NCI-H2227 (cell line): ENCODE results near the gene TRIM2.

ENCODE experiments used
- DNase-seq: peaks from one replicate; lab custom pipeline; 2025; ENCODE audit not compliant: unreplicated experiment; lab: John Stamatoyannopoulos, UW

TRIM2 gene

DNA sequence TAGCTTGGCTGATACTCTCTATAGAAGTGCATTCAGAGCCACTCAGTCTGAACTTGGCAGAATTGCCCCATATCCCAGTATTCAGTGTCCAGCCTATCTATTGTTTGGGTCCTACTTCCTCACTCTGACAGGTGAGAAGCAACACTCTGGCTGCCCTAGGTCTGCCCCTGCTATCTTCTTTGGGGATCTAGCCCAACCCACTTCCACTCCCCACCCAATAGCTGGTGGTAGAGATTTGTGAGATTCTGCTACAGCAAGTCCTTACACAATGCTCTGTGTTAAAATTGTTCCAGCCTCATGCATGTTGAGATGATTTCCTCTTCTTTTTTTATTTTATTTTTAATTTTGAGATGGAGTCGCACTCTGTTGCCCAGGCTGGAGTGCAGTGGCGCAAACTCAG, 67.6 kb downstream of the TRIM2 start:
- no peak for DNase-seq

DNA sequence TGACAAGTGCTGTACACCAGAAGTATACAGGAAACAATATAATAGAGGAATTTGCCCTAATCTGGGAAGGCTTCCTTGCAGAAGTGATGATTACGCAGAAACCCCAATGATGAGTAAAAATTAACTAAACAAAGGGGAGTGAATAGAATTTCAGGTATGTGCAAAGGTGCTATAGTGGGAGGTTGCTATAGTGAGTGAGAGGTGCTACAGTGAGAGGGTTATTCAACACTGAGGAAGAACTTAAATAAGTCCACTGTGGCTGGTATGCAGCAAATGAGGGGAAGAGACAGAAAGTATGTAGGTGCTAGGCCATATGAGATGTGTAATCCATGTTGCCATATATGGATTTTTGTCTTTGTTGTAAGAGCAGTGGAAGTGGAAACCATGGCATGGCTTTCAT, 69.5 kb downstream of the TRIM2 start:
- no peak for DNase-seq

DNA sequence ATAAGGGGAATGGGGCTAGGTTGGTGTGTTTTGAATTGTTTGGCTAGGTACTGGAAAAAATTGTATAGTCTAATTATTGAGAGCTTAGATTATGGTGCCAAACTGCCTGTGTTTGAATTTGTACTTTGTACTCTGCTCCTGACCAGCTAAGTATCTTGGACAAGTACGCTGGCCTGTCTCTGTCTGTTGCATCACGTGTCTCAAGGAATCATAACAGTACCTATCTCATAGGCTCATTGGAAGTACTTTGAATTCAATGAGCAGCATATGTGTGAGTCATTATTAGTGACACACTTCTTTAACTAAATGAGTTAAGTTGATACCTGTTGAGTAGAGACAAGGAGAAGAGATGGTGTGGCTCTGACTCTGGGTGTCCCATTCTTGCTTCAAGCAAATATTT, 70.7 kb downstream of the TRIM2 start:
- no peak for DNase-seq

DNA sequence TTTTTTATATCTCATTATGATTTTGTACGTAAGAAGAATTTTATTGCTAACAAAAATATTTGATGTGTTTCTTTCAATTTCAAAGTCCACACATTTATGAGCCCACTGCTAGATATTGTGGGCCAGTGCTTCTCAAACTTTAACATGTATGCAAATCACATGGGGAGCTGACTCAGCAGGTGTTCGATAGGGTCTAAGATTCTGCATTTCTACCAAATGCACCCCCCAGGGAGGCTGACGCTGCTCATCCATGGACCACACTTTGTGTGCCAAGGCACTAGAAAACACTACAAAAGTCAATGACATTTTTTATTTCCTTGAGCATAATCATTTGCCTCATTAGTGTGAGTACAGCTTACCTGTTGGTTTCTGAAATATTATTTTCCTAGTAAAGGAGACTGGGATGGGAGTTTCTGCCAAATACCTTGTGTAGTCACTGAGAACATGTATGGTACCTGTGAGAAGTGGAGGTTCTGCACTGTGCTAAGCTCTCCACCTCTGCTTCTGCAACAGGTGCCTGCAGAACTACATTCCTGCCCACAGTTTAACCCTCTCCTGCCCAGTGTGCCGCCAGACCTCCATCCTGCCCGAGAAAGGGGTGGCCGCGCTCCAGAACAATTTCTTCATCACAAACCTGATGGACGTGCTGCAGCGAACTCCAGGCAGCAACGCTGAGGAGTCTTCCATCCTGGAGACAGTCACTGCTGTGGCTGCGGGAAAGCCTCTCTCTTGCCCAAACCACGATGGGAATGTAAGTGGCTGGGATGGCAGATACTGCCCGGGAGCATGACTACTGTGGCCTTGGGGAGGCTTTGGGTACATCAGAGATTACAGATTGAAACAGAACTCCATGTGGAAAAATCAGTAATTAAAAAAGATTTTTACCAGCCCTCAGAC, 71.4 kb downstream of the TRIM2 start:
- DNase-seq: no peak

DNA sequence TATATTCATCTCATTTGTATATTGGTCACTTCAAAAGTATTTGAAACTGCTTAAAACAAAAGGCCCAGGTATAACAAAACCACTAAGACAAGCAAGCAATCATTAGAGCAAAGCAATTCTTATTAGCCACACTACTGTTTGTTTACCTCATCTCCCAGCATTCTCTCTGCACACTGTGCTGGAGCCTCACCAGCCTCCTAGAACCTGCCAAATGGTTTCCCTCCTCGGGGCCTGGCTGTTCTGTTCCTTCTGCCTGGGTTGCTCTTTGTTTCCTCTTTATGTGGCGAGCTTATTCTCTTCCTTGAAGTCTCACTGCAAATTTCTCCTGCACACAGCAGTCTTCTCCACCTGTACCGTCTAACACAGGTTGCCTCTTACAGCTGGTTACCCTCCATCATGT, 72.7 kb downstream of the TRIM2 start:
- DNase-seq: no peak

DNA sequence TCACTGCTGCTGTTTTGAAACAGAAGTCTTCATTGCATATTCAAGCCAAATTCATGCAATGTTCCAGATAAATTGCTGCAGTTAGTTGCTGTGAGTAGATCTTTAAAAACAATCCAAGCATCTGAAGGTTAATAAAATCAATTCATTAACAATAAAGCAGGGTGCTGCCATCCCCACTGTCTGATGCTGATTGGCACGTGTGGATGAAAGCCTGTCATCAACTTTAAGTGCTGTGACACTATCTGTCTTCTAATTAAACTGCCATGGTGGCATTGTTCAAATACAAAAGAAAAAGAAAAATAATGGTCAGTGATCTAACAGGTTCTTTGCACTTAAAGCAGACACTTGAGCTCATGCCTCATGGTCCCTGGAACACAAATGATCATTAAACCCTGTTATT, 77.2 kb downstream of the TRIM2 start:
- DNase-seq: peak; percentile 26

- DNase-seq: peak; percentile 26
Observed at GRCh38 chr4:153282023-153282422, 77.8 kb downstream of the TRIM2 start.

GRCh38 chr4:153283260-153283659, 79.0 kb downstream of the TRIM2 start:
- DNase-seq: no peak

- DNase-seq: no peak
Observed at GRCh38 chr4:153290134-153290533, 85.9 kb downstream of the TRIM2 start.

DNA sequence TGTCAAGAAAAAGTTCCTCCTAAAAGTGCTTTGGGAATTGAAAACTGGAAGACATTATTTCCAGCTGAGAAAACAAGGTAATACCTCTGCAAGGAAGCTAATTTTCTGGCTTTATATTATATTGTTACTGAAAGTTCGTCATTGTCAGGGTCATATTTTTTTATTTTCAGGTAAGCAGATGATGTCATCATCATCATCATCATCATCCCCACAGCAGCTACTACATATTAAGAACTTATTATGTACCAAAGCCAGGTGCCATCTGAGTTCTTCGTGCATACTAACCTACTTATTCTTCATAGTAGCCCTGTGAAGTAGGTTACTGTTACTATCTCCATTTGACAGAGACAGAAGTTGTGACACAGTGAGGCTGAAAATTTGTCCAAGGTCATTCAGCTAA, 87.3 kb downstream of the TRIM2 start:
- no peak for DNase-seq

GRCh38 chr4:153292897-153293741, 88.9 kb downstream of the TRIM2 start:
- DNase-seq: no peak

GRCh38 chr4:153293742-153294057, 89.5 kb downstream of the TRIM2 start:
- DNase-seq: no peak

- no peak for DNase-seq
Observed at GRCh38 chr4:153294631-153295030, 90.4 kb downstream of the TRIM2 start.

- no peak for DNase-seq
Observed at GRCh38 chr4:153295131-153295755, 91.0 kb downstream of the TRIM2 start.

DNA sequence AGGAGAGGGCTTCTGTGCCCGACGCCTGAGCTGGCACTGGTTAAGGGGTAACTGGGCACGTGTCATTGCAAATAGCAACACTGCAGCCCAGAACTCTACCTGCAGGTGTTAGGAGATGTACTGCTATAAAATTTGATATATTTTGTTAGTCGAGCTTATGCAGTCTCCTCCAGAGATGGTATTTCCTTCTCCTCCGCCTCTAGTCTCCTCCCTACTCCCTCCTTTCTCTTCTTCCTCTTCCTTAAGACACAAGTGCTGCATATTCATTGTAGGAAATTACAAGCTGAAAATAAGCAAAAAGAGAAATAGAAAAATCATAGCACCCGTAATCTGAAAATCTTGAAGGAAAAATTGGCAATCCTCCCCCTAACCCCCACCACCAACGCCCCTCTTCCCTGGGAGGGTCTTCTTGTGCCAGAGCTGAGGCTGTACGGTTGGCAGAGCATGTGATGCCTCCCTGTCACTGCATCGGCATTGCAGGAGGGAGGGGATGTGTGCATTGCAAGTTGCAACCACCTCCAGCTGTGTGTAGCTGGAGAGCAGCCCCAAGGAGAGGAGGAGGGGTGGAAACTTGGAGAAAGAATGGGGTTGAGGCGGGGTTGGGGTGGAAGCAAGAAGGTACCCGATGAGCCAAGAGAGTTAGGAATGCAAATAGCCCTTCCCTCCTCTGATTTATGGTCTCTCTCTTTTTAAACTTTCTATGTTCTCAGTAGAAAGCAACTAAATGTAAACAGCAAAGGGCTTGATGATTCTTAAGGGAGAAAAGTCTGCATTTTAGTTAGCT, 92.0 kb downstream of the TRIM2 start:
- DNase-seq: no peak

DNA sequence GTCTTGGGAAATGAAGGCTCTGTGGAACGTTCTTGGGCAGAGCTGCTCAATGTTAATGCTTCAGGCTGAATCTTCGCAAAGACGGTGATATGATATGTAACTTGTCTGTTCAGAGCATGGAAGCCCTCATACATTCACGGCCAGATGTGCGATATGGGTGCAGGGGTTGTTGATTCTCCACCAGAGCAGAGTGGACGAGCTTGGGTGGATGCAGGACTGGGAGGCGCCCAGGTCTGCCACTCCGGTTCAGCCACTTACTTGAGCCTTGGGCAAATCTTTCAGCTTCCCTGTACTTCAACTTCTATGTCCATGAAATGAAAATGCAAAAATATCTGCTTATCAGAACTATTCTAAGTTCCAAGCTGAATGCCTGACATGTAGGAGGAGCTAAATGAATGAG, 92.9 kb downstream of the TRIM2 start:
- DNase-seq: no peak

GRCh38 chr4:153310793-153311192, 106.5 kb downstream of the TRIM2 start:
- DNase-seq: no peak

DNA sequence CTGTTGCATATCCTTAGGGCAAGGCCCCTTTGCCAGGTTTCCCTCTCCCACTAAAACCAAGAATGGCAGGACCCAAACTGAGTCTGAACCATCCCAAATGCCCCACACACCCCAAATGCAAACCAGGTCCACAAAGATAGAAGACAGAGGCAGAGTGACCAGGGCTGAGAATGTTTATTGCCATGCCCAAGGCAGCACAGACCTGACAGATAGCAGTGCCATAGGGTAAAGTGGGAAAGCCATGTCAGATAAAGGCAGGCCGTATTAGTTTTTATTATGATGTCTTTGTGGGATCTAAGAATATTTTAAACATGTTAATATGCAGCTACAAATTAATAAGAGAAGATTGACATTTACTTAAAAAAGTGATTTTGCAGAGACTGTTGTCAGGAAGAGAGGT, 110.7 kb downstream of the TRIM2 start:
- DNase-seq: no peak

GRCh38 chr4:153318696-153319320, 114.6 kb downstream of the TRIM2 start:
- DNase-seq: peak; percentile 54

DNA sequence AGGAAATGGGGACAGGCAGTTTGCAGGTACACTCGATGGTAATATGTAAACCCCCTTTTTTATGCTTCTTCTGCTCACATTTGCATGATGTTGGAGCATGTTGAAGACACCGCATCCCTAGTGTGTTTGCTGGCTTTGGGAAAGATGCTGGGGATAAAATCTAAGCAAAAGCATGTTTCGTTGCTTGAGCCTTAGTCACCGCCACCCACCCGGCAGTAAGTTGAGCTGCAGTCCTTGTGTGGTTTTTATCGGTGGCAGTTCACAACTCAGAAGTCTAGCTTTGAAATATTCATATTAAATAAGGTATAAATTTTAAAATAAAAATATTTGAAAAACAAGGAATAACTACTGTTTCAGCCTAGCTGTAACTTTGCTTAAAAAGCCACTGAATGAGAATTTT, 118.5 kb downstream of the TRIM2 start:
- no peak for DNase-seq

DNA sequence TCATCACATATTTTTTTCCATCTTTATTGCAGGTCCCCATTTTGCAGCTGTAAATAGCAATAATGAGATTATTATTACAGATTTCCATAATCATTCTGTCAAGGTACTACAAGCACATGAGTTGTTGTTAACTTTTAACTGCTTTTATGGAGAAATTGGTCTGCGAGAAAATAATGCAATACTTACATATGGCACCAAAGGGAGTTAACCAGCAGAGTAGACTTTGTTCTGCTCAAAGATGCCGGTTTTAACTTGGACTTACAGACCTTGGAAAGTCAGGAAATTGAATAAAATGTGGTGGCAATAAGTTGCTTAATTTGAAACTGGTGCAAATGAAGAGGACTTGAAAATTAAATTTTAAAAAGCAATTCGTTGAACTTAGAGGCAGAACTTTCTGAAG, 119.8 kb downstream of the TRIM2 start:
- no peak for DNase-seq
